CD4-positive, alpha-beta T cell treated with Interleukin-6 for 4 hours (primary cell): Measurements from ENCODE around the gene FOXK2.

Source experiments
- DNase-seq: peaks from one replicate; pipeline ENCODE4 v3.0.0-alpha.2; 2020; ENCODE audit warnings: mixed read lengths

Gene FOXK2

GRCh38 chr17:82518826-82519810 is at the start of gene FOXK2:
Gene FOXK2, plus strand, starts transcription at chr17:82519732. Its CDS starts 157 bp downstream, at chr17:82519889.
- peak; percentile 92 for DNase-seq

- no peak for DNase-seq
These were observed 49.5 kb upstream of the FOXK2 start for GRCh38 chr17:82470065-82470464.

GRCh38 chr17:82474223-82475010 is 45.1 kb upstream of the FOXK2 start:
- no peak for DNase-seq

GRCh38 chr17:82475458-82475857 is 44.1 kb upstream of the FOXK2 start:
- no peak for DNase-seq

GRCh38 chr17:82477934-82478333 is 41.6 kb upstream of the FOXK2 start:
- DNase-seq: no peak

GRCh38 chr17:82479602-82480001 is 39.9 kb upstream of the FOXK2 start:
- no peak for DNase-seq

- no peak for DNase-seq
These were observed 39.2 kb upstream of the FOXK2 start for GRCh38 chr17:82480318-82480717.

GRCh38 chr17:82483204-82483660 is 36.3 kb upstream of the FOXK2 start:
- no peak for DNase-seq

- no peak for DNase-seq
These were observed 35.7 kb upstream of the FOXK2 start for GRCh38 chr17:82483836-82484235.

GRCh38 chr17:82486231-82487094 is 33.1 kb upstream of the FOXK2 start:
- no peak for DNase-seq

- DNase-seq: no peak
These were observed 31.6 kb upstream of the FOXK2 start for GRCh38 chr17:82487910-82488309.

GRCh38 chr17:82489117-82489516 is 30.4 kb upstream of the FOXK2 start:
- DNase-seq: no peak

GRCh38 chr17:82489851-82490511 is 29.6 kb upstream of the FOXK2 start:
- no peak for DNase-seq

- DNase-seq: no peak
These were observed 28.9 kb upstream of the FOXK2 start for GRCh38 chr17:82490512-82491195.

- DNase-seq: no peak
These were observed 28.4 kb upstream of the FOXK2 start for GRCh38 chr17:82491196-82491530.

- no peak for DNase-seq
These were observed 28.0 kb upstream of the FOXK2 start for GRCh38 chr17:82491533-82491932.

- no peak for DNase-seq
These were observed 26.8 kb upstream of the FOXK2 start for GRCh38 chr17:82492643-82493225.

- DNase-seq: no peak
These were observed 26.2 kb upstream of the FOXK2 start for GRCh38 chr17:82493226-82493781.

- DNase-seq: peak; percentile 88
These were observed 25.1 kb upstream of the FOXK2 start for GRCh38 chr17:82494236-82495055.
